ENCODE measurements around the gene ATP2B2.

Gene ATP2B2

DNA sequence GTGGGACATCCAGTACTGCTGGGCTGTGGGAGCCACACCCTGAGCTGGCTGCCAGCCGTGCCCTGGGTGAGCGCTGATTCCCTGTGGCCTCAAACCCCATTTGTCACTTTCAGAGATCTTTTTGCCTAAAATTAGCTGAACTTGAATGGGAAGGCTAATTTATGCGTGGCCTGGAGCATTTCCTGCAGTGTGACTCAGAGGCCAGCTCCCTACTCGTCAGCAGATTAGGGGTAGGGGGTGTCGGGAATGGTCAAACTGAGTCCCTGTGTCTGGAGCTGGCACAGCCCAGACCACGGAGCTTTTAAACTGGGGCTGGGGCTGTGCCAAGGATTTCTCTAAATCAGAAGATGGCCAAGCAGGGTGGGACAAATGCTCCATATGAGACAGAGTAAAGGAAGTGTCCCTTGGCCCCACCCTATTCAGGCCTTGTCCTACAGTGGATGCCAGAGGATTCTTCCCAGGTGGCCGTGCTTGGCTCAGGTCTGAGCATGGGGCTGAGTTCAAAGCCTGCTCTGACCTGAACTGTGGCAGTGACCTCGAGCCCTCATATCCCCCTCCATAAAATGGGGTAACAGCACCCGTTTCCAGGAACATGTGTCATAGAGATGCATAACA is 59.7 kb downstream of the ATP2B2 start:
- H3K4me3 ChIP-seq (ENCODE audit: low read depth, low read length): no peak overlapping the region
- TF ChIP-seq POLR2A (IDR thresholded peaks at IDR 0.05; ENCODE audit: extremely low read depth, insufficient read length): no peak
- TF ChIP-seq, protein P1, sequence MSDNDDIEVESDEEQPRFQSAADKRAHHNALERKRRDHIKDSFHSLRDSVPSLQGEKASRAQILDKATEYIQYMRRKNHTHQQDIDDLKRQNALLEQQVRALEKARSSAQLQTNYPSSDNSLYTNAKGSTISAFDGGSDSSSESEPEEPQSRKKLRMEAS (IDR thresholded peaks at IDR 0.05; ENCODE audit: low read depth, low read length): no peak
- TF ChIP-seq, protein P2, sequence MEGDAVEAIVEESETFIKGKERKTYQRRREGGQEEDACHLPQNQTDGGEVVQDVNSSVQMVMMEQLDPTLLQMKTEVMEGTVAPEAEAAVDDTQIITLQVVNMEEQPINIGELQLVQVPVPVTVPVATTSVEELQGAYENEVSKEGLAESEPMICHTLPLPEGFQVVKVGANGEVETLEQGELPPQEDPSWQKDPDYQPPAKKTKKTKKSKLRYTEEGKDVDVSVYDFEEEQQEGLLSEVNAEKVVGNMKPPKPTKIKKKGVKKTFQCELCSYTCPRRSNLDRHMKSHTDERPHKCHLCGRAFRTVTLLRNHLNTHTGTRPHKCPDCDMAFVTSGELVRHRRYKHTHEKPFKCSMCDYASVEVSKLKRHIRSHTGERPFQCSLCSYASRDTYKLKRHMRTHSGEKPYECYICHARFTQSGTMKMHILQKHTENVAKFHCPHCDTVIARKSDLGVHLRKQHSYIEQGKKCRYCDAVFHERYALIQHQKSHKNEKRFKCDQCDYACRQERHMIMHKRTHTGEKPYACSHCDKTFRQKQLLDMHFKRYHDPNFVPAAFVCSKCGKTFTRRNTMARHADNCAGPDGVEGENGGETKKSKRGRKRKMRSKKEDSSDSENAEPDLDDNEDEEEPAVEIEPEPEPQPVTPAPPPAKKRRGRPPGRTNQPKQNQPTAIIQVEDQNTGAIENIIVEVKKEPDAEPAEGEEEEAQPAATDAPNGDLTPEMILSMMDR (IDR thresholded peaks at IDR 0.05; ENCODE audit: low read depth, low read length): no peak
- no peak for TF ChIP-seq MYC (IDR thresholded peaks at IDR 0.05; ENCODE audit: low read depth, low read length)
- DNase-seq (ENCODE audit: low read depth): no peak

DNA sequence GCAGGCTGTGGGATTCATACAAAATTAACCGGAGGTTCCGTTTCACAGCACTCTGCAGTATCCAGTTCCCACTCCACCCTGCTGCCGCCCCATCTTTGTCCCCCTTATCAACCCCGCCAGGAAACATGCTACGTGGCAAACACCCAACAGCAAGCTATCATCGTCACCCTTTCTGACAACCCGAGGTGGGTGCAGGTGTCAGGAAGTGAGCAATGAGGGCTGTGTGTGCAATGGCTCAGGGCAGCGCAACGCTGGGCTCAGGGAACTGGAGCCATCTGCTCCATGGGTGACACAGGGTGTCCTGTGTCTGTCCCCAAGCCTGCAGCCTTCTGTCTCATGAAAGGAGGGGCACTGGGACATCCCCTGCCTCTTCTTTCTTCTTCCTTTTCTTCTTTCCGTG is 60.9 kb downstream of the ATP2B2 start:
- no peak for DNase-seq (ENCODE audit: low read depth)
- TF ChIP-seq, protein P1 (IDR thresholded peaks at IDR 0.05; ENCODE audit: low read depth, low read length): no peak
- TF ChIP-seq, protein P2 (IDR thresholded peaks at IDR 0.05; ENCODE audit: low read depth, low read length): no peak
- no peak for TF ChIP-seq MYC (IDR thresholded peaks at IDR 0.05; ENCODE audit: low read depth, low read length)
- no peak for TF ChIP-seq POLR2A (IDR thresholded peaks at IDR 0.05; ENCODE audit: extremely low read depth, insufficient read length)
- no peak overlapping the region for H3K4me3 ChIP-seq (ENCODE audit: low read depth, low read length)

DNA sequence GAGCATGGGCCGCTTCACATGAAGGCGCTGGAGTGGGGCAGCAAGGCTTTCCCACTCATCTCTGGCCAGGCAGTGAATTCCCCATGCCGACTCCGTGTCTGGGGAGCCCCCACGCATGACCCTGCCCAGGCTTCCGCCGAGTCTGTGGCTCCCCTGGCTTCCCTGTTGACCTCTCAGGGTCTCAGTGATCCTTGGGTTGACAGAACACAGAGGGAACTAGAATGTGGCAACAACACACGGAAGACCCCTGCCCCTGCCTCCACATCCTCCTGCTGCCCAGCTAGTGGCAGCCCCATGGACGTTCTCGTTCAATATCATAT is 61.3 kb downstream of the ATP2B2 start:
- no peak for DNase-seq (ENCODE audit: low read depth)
- H3K4me3 ChIP-seq (ENCODE audit: low read depth, low read length): no peak overlapping the region
- TF ChIP-seq MYC (IDR thresholded peaks at IDR 0.05; ENCODE audit: low read depth, low read length) (no peak), POLR2A (IDR thresholded peaks at IDR 0.05; ENCODE audit: extremely low read depth, insufficient read length) (no peak)
- TF ChIP-seq, protein P1 (IDR thresholded peaks at IDR 0.05; ENCODE audit: low read depth, low read length): no peak
- TF ChIP-seq, protein P2 (IDR thresholded peaks at IDR 0.05; ENCODE audit: low read depth, low read length): no peak

DNA sequence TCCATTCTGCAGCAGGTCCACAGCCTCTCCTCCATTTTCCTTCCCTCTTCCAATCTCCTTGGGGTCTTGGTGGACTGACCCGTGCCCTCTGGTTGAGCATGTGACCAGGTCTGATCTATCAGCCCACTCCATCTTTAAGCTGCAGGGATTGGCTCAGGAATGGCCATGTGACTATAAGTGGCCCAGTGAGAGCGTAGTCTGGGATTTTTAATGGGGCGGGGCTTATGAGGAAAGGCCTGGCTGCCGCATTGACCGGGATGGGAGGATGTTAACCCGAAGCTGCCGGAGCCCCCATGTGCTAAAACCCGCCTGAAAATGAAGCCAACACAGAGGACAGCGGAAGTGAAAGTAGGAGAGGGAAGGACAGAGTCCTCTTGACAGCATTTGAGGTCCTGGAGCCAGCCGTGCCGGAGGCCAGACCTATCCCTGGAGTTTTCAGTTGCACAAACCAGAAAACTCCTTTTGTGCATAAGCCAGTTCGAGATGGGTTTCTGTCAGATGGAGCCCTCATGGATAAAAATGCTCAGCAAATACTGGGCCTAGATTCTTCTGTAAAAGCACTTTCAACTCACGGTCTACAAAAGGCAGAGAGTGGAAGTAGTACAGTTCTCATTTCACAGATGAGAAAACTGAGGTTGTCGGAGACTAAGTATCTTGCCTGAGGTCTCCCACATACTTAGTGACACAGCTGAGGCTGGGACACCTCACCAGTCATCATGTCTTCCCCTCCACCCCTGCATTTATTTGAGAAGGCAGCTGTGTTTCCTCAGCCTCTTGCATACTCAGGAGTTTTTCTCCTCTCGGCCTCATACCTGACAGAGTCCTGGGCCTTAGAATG is 61.9 kb downstream of the ATP2B2 start:
- H3K4me3 ChIP-seq (ENCODE audit: low read depth, low read length): no peak overlapping the region
- TF ChIP-seq, protein P1 (IDR thresholded peaks at IDR 0.05; ENCODE audit: low read depth, low read length): no peak
- TF ChIP-seq MYC (IDR thresholded peaks at IDR 0.05; ENCODE audit: low read depth, low read length) (no peak), POLR2A (IDR thresholded peaks at IDR 0.05; ENCODE audit: extremely low read depth, insufficient read length) (no peak)
- TF ChIP-seq, protein P2 (IDR thresholded peaks at IDR 0.05; ENCODE audit: low read depth, low read length): no peak
- no peak for DNase-seq (ENCODE audit: low read depth)

DNA sequence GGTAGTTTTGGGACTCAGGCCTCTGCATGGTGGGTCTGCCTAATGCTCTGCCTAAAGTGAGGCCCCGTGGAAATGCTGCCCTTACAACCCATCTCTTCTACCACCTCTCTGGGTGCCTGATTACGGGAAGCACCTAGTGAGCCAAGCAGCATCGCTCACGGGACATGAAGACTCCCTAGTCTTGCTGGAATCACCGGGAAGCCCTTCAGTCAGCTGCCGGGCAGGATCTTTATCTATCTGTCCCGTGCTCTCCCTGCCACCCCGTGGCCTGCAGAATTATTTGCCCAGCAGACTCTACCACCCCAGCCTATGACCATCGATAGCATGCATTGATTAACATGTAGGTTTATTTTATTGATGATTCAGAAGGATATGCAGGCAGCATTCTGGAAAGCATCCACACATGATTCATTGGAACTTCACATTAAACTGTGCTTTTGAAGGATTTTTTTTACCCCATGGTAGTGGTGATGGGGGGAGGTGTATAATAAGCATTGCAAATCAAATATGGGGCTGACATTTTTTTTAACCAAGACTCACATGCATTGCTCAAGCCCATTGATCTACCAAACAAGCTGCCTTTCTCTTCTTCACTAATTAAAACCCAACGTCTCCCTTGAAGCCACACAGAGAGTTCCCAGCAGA is 63.1 kb downstream of the ATP2B2 start:
- no peak for TF ChIP-seq MYC (IDR thresholded peaks at IDR 0.05; ENCODE audit: low read depth, low read length)
- no peak for TF ChIP-seq POLR2A (IDR thresholded peaks at IDR 0.05; ENCODE audit: extremely low read depth, insufficient read length)
- TF ChIP-seq, protein P1 (IDR thresholded peaks at IDR 0.05; ENCODE audit: low read depth, low read length): no peak
- TF ChIP-seq, protein P2 (IDR thresholded peaks at IDR 0.05; ENCODE audit: low read depth, low read length): no peak
- no peak for DNase-seq (ENCODE audit: low read depth)
- H3K4me3 ChIP-seq (ENCODE audit: low read depth, low read length): no peak overlapping the region
